ENCODE measurements around the gene MYOM3. TPM values are rescaled to one million over a fixed set of nuclear protein-coding genes. Genes with fewer than 3 reads are reported as not detected.
A peak's percentile ranks its signal among the peaks of the same experiment; 100 is the strongest.
"Not testable (repeated sequence)": the region's sequence is repeated elsewhere in the genome, so short reads cannot be mapped to it uniquely, and the experiment has no call there.

The MYOM3 gene
- polyA plus RNA-seq, 1 experiment: not detected

DNA sequence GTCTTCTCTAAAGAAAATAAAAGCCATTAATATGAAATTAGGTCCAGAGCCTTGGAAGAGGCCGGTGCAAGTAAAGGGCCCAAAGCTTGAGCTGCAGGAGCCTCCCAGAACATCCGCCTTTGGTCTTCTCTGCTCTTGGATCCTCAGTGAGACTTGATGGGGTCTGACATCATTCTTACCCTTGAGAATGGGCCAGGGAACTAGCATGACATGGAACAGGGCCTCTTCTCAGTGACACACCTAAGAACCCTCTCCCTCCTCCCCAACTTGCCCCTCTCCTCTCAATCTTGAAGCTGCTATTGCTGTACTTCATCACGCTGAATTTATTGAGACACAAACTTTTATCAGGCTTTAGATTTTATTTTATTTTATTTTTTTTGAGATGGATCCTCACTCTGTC lies 91.5 kb downstream of the MYOM3 start:
- CTCF ChIA-PET: no interaction called here
- POLR2A ChIA-PET: interaction anchor here (1.0 kb wide), 1 partner anchor 40 kb away, joined by 6 read pairs; the partner anchor contains the start of gene SRSF10
- H3K4me3 ChIP-seq (ENCODE audit: low read depth, low read length): no peak overlapping the region
- H3K27ac ChIP-seq (ENCODE audit: low read depth, low read length): peak overlapping the region; percentile 57
- DNase-seq (ENCODE audit: low read depth, low spot score): no peak
- H3K27me3 ChIP-seq (ENCODE audit: control insufficient read depth, insufficient read depth, low read length): no peaks in the 10 kb centered on the region
- no peak for TF ChIP-seq CTCF (IDR thresholded peaks at IDR 0.05; ENCODE audit: low read depth, low read length)
- no peaks in the 10 kb centered on the region for H3K9me3 ChIP-seq (ENCODE audit: control insufficient read depth, insufficient read depth, low read length)

- TF ChIP-seq CTCF (IDR thresholded peaks at IDR 0.05; ENCODE audit: low read depth, low read length): no peak
- DNase-seq (ENCODE audit: low read depth, low spot score): no peak
- POLR2A ChIA-PET: interaction anchor here (1.0 to 1.8 kb wide), 2 partner anchors 40 to 56 kb away, joined by 4 to 6 read pairs; partner anchors contain the start of gene SRSF10
- no peaks in the 10 kb centered on the region for H3K9me3 ChIP-seq (ENCODE audit: control insufficient read depth, insufficient read depth, low read length)
- H3K4me3 ChIP-seq (ENCODE audit: low read depth, low read length): no peak overlapping the region
- CTCF ChIA-PET: no interaction called here
- H3K27me3 ChIP-seq (ENCODE audit: control insufficient read depth, insufficient read depth, low read length): no peaks in the 10 kb centered on the region
- peak overlapping the region; percentile 57 for H3K27ac ChIP-seq (ENCODE audit: low read depth, low read length)
These were observed 91.9 kb downstream of the MYOM3 start for GRCh38 chr1:24020025-24020424.

- peak overlapping the region; percentile 34; the same call in 1 of the 2 replicates for H3K4me3 ChIP-seq (ENCODE audit: low read depth, low read length)
These were observed 93.0 kb downstream of the MYOM3 start for GRCh38 chr1:24018611-24019580.

GRCh38 chr1:24015221-24016210 lies 96.4 kb downstream of the MYOM3 start:
- no peaks in the 10 kb centered on the region for H3K27me3 ChIP-seq (ENCODE audit: control insufficient read depth, insufficient read depth, low read length)
- no peak overlapping the region for H3K27ac ChIP-seq (ENCODE audit: low read depth, low read length)
- TF ChIP-seq CTCF (IDR thresholded peaks at IDR 0.05; ENCODE audit: low read depth, low read length): no peak
- H3K4me3 ChIP-seq (ENCODE audit: low read depth, low read length): no peak overlapping the region
- H3K9me3 ChIP-seq (ENCODE audit: control insufficient read depth, insufficient read depth, low read length): no peaks in the 10 kb centered on the region
- no peak for DNase-seq (ENCODE audit: low read depth, low spot score)
- POLR2A ChIA-PET: no interaction called here
- CTCF ChIA-PET: interaction anchor here (0.7 kb wide), 1 partner anchor 1051 kb away, joined by 3 read pairs; no protein-coding TSS in a partner anchor

More at GRCh38 chr1:24018611-24019580, 93.0 kb downstream of the MYOM3 start:
- no peak for TF ChIP-seq CTCF (IDR thresholded peaks at IDR 0.05; ENCODE audit: low read depth, low read length)
- H3K27ac ChIP-seq (ENCODE audit: low read depth, low read length): peak overlapping the region; percentile 97
- DNase-seq (ENCODE audit: low read depth, low spot score): peak; percentile 99
- no peaks in the 10 kb centered on the region for H3K27me3 ChIP-seq (ENCODE audit: control insufficient read depth, insufficient read depth, low read length)
- ChIA-PET CTCF (interaction anchor here (0.9 to 1.4 kb wide), 3 partner anchors 9 to 131 kb away, joined by 4 to 5 read pairs (median 4); no protein-coding TSS in a partner anchor), POLR2A (interaction anchor here (0.5 to 1.8 kb wide), 9 partner anchors 9 to 1094 kb away, joined by 3 to 7 read pairs (median 4); partner anchors contain the start of gene SRSF10)
- H3K9me3 ChIP-seq (ENCODE audit: control insufficient read depth, insufficient read depth, low read length): no peaks in the 10 kb centered on the region

- H3K27ac ChIP-seq (ENCODE audit: low read depth, low read length); H3K27me3 ChIP-seq (ENCODE audit: control insufficient read depth, insufficient read depth, low read length); H3K4me3 ChIP-seq (ENCODE audit: low read depth, low read length); POLR2A ChIA-PET; H3K9me3 ChIP-seq (ENCODE audit: control insufficient read depth, insufficient read depth, low read length); CTCF ChIA-PET; DNase-seq (ENCODE audit: low read depth, low spot score): not testable (repeated sequence)
These were observed 99.1 kb downstream of the MYOM3 start for GRCh38 chr1:24012878-24013277.
